Vagina (tissue), 2 donors: ENCODE measurements around the gene MKKS.

Experiments
- CTCF ChIP-seq, 3 experiments: fragments of 450-650 bp in 2 of 3; fragments of 200-600 bp in 1 of 3; sonication (generic) in 1 of 3; IDR thresholded peaks; one replicate each; pipeline ENCODE4 v1.5.1; 2017 to 2019; ENCODE audit warnings: antibody characterized with exemption in 3 of 3, mild to moderate bottlenecking in 2 of 3, moderate library complexity in 2 of 3
- POLR2A ChIP-seq, 2 donors: fragments of 450-650 bp; IDR thresholded peaks; one replicate each; pipeline ENCODE4 v1.6.1; 2017; ENCODE audit warnings: antibody characterized with exemption in 2 of 2, mild to moderate bottlenecking in 2 of 2, moderate library complexity in 2 of 2
- POLR2AphosphoS5 ChIP-seq, 2 donors: sonication (generic); formaldehyde crosslinking; IDR thresholded peaks; one replicate each; pipeline ENCODE4 v1.9.0; 2017; ENCODE audit warnings: antibody characterized with exemption in 2 of 2, mild to moderate bottlenecking in 2 of 2, low read depth in 1 of 2; ENCODE audit not compliant: insufficient read depth in 1 of 2

- TF ChIP-seq CTCF (IDR thresholded peaks at IDR 0.05) = no peak
- peak in 1 of 2 donors; percentile 29 for TF ChIP-seq POLR2AphosphoS5 (IDR thresholded peaks at IDR 0.05; ENCODE audit: insufficient read depth in 1 of 2, low read depth in 1 of 2)
- no peak for TF ChIP-seq POLR2A (IDR thresholded peaks at IDR 0.05)
Observed at GRCh38 chr20:10369723-10370090, 64.3 kb downstream of the MKKS start.
